HG03342 (cell line): ENCODE results near the gene ITGA1.
A peak's percentile ranks its signal among the peaks of the same experiment; 100 is the strongest.
"Not testable (repeated sequence)": the region's sequence is repeated elsewhere in the genome, so short reads cannot be mapped to it uniquely, and the experiment has no call there.

ENCODE experiments used
- ATAC-seq: cut with Tn5 transposase; IDR thresholded peaks from one replicate; pipeline ENCODE4 v1.9.1; 2021; ENCODE audit warnings: mild to moderate bottlenecking, moderate library complexity; ENCODE audit not compliant: unreplicated experiment

The ITGA1 gene

GRCh38 chr5:52825826-52826225 is 38.1 kb downstream of the ITGA1 start:
- peak; percentile 95 for ATAC-seq

- ATAC-seq: no peak
Measured at GRCh38 chr5:52827815-52828214, 40.1 kb downstream of the ITGA1 start.

- ATAC-seq: no peak
Measured at GRCh38 chr5:52829664-52830063, 41.9 kb downstream of the ITGA1 start.

GRCh38 chr5:52830650-52831049 is 42.9 kb downstream of the ITGA1 start:
- no peak for ATAC-seq

GRCh38 chr5:52831786-52832511 is 44.2 kb downstream of the ITGA1 start:
- ATAC-seq: no peak

GRCh38 chr5:52834320-52834719 is 46.6 kb downstream of the ITGA1 start:
- no peak for ATAC-seq

GRCh38 chr5:52837068-52837467 is 49.4 kb downstream of the ITGA1 start:
- no peak for ATAC-seq

- ATAC-seq: no peak
Measured at GRCh38 chr5:52837591-52838001, 49.9 kb downstream of the ITGA1 start.

- ATAC-seq: no peak
Measured at GRCh38 chr5:52838326-52839015, 50.8 kb downstream of the ITGA1 start.

- no peak for ATAC-seq
Measured at GRCh38 chr5:52839285-52839684, 51.6 kb downstream of the ITGA1 start.

GRCh38 chr5:52840277-52841050 is 52.7 kb downstream of the ITGA1 start:
- no peak for ATAC-seq

GRCh38 chr5:52841114-52841513 is 53.4 kb downstream of the ITGA1 start:
- no peak for ATAC-seq

GRCh38 chr5:52842111-52842510 is 54.4 kb downstream of the ITGA1 start:
- no peak for ATAC-seq

GRCh38 chr5:52844885-52845284 is 57.2 kb downstream of the ITGA1 start:
- ATAC-seq: no peak

- ATAC-seq: no peak
Measured at GRCh38 chr5:52846182-52846842, 58.6 kb downstream of the ITGA1 start.

- ATAC-seq: not testable (repeated sequence)
Measured at GRCh38 chr5:52848688-52849087, 61.0 kb downstream of the ITGA1 start.

GRCh38 chr5:52849544-52849943 is 61.8 kb downstream of the ITGA1 start:
- no peak for ATAC-seq

GRCh38 chr5:52853650-52854049 is 65.9 kb downstream of the ITGA1 start:
- no peak for ATAC-seq

GRCh38 chr5:52854301-52854700 is 66.6 kb downstream of the ITGA1 start:
- no peak for ATAC-seq

- no peak for ATAC-seq
Measured at GRCh38 chr5:52854949-52855348, 67.2 kb downstream of the ITGA1 start.

GRCh38 chr5:52856564-52856963 is 68.8 kb downstream of the ITGA1 start:
- ATAC-seq: peak; percentile 92
